Measurements from ENCODE around the gene ONECUT2.

The ONECUT2 gene

GRCh38 chr18:57533006-57533867, 98.1 kb downstream of the ONECUT2 start:
- no peak for DNase-seq

GRCh38 chr18:57533868-57534510, 98.8 kb downstream of the ONECUT2 start:
- DNase-seq, result no peak

GRCh38 chr18:57534511-57534909, 99.3 kb downstream of the ONECUT2 start:
- no peak for DNase-seq

GRCh38 chr18:57538614-57539013, 103.4 kb downstream of the ONECUT2 start:
- DNase-seq, result no peak

- DNase-seq, result no peak
These were observed 104.5 kb downstream of the ONECUT2 start for GRCh38 chr18:57539702-57540101.

All from amniotic stem cell (primary cell).